DLD1 (cell line): ENCODE results near the gene KCNN1.
"Not testable (repeated sequence)": the region's sequence is repeated elsewhere in the genome, so short reads cannot be mapped to it uniquely, and the experiment has no call there.

Experiments used
- in situ Hi-C: cut with HindIII; loops from 2 replicates; pipeline ENCODE4 v1.10.0; 2017; ENCODE audit warnings: low sequenced_read_pairs

The KCNN1 gene

DNA sequence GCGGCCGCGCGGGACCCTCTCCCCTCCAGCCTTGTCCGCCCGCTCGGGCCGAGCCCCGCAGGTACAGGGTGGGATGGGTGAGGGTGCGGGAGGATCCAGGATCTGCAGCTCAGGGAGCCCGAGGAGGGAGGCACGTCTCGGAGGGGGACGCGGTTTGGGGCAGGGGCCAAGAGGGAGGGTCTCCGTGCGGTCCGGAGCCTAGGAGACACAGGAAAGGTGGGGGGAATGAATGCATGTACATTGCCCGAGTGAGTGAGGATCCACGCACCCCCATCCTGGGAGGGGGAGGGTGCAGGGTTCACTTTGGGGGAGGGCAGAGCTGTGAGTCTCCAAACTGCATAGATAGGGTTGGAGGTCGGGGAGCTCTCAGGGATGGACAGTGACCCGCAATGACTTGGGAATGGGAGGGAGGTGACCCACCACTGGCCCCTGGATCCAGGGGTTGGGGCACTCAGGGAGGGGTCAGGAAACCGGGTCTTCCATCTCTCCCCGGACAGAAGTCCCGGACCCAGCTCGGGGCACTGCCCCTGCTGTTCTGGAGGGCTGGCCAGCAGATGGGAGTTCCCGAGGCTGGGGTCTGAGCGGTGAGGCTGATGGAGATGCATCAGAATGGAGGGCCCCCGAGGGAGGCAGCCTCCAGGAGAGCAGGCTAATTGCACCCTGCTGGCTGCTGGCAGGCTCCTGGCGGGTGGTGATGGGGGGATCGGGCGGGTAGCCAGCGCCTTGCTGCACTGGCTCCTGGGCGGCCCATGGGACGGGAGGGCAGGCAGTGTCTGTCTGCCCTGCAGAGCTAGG, 547 bp downstream of the KCNN1 start:
- in situ Hi-C loops: no loop called here

DNA sequence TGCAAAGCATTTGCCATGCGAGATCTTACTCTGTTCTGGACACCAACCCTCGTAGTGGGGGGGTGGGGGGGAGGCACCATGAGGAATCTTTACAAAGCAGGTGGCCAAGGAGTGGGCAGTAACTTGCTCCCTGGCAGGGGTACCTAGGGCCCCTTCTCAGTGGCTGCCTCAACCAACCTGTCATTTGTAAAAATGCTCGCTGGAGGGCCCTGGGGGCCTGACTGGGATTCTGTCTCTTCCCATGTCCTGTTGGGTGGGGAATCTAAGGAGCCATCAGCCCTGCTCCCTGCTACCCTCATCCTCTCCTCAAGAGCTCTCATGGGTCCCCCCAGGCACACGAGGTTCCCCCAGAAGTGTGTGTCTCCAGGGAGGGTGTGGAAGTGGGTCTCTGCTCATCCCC, 1.5 kb downstream of the KCNN1 start:
- in situ Hi-C loops: no loop called here

DNA sequence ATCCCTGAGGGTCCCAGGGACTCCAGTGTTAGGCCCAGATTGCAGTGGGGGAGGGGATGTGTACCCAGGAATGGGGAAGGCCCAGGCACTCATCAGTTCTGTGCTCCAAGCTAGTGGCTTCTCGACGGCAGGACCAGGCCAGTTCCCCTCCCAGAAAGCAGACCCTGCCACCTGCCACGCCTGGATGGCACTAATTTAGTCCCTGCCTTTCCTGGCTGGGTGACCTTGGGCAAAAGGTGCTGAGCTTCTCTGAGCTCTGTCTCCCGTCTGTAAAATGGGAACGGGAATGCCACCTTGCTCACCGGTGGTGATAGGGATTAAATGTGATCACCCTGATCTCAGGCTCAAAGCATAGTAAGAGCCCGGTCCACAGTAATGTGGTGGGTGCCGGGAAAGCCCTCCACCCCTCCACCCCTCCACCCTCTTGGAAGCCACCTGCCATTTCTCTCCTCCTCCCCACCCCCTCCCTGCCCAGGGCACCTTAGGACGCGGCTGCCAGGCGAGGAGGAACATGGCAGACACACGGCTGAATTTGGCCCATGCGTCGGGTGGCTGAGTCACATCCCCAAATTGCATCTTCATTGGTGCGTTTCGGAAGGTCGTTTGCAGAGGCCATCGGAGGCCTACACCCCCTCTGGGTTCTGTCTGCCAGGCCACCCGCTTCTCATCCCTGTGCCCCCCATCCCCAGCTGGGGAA, 2.3 kb downstream of the KCNN1 start:
- in situ Hi-C loops: no loop called here

GRCh38 chr19:17972230-17972629, 5.3 kb downstream of the KCNN1 start:
- in situ Hi-C loops: no loop called here

DNA sequence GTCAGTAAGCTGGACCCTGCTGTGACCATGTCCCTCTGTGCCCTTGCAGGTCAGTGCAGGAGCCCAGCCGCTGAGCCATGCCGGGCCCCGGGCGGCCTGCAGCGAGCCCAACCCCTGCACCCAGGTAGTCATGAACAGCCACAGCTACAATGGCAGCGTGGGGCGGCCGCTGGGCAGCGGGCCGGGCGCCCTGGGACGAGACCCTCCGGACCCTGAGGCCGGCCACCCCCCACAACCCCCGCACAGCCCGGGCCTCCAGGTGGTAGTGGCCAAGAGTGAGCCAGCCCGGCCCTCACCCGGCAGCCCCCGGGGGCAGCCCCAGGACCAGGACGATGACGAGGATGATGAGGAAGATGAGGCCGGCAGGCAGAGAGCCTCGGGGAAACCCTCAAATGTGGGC, 6.9 kb downstream of the KCNN1 start:
- in situ Hi-C loops: no loop called here

- in situ Hi-C loops: no loop called here
Observed at GRCh38 chr19:17974551-17974950, 7.6 kb downstream of the KCNN1 start.

DNA sequence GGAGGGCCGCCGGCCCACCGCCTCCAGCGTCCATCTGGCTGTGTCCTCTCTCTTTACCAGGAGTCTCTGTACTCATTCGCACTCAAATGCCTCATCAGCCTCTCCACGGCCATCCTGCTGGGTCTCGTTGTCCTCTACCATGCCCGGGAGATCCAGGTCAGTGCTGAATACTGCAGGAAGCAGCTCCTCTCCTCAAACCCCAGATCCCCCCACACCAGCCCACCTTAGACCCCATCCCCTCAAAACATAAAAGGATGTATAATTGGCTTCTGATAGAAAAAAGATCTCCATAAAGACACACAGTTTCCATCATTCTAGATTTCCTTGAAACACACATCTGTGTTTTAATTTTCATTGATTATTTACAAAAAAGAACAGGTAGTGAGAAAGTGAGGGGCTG, 8.1 kb downstream of the KCNN1 start:
- in situ Hi-C loops: no loop called here

DNA sequence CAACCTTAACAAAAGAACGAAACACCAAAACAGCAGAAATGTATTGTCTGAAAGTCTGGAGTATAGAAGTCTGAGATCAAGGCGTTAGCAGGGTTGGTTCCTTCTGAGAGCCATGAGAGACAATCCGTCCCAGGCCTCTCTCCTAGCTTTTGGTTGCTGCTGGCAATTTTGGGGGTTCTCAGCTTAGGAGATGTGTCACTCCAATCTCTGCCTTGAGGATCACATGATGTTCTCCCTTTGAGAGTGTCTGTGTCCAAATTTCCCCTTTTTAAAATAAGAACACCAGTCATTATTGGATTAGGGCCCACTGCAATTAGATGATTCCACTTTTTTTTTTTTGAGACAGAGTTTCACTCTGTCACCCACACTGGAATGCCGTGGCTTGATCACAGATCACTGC, 10.1 kb downstream of the KCNN1 start:
- in situ Hi-C loops: no loop called here

DNA sequence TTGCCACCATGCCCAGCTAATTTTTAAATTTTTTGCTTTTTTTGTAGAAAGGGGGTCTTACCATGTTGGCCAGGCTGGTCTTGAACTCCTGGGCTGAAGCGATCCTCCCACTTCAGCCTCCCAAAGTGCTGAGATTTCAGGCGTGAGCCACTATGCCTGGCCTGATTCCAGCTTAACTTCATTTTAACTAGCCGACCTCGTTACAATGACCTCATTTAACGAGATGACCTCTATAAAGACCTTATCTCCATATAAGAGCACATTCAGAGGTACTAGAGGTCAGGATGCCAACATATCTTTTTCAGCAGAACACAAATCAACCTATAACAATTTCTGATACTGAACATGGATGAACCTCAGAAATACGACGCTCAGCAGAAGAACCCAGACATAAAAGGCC, 10.6 kb downstream of the KCNN1 start:
- in situ Hi-C loops: no loop called here

- in situ Hi-C loops: no loop called here
Observed at GRCh38 chr19:17981611-17982010, 14.7 kb downstream of the KCNN1 start.

GRCh38 chr19:17982430-17982829, 15.5 kb downstream of the KCNN1 start:
- in situ Hi-C loops: no loop called here

- in situ Hi-C loops: no loop called here
Observed at GRCh38 chr19:17985037-17985818, 18.3 kb downstream of the KCNN1 start.

GRCh38 chr19:17986569-17986968, 19.7 kb downstream of the KCNN1 start:
- in situ Hi-C loops: not testable (repeated sequence)

DNA sequence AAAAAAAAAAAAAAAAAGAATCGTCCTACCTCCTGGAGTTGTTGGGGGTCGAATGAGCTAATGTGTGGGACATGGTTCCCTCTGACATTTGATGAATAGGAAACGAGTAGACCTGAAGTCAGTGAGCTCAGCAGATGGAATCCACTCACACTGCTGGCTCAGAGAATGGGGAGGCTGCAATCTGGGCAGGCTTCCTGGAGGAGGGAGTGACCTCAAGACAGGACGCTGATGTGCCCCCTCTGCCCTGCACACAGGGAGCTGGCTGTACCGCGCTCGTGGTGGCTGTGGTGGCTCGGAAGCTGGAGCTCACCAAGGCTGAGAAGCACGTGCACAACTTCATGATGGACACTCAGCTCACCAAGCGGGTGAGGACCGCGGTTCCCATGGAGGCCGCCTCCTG, 21.3 kb downstream of the KCNN1 start:
- in situ Hi-C loops: no loop called here

- in situ Hi-C loops: no loop called here
Observed at GRCh38 chr19:17989425-17990094, 22.7 kb downstream of the KCNN1 start.

- in situ Hi-C loops: no loop called here
Observed at GRCh38 chr19:17993076-17993813, 26.3 kb downstream of the KCNN1 start.

DNA sequence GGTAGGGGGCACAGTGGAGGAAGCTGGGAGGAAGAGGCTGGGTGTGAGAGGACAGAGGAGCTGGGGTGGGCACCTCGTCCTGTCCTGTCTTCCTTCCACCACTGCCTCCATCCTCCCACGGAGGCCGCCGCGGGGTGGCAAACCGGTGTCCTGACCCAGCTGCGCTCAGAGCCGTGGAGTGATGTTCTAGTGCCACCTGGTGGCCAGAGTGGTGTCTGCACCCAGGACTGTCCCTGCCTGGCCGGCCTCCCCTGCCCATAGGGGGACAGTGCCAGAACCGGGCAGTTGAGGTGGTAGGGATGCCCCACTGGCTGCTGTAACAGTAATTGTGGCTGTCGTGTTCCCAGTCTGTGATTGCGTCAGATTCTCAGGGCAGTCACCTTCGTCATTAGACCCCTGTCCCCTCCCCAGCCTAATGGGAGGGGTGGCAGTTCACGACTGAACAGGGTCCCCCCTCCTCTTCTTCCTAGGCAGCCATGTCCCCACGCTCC, 30.0 kb downstream of the KCNN1 start:
- in situ Hi-C loops: no loop called here

DNA sequence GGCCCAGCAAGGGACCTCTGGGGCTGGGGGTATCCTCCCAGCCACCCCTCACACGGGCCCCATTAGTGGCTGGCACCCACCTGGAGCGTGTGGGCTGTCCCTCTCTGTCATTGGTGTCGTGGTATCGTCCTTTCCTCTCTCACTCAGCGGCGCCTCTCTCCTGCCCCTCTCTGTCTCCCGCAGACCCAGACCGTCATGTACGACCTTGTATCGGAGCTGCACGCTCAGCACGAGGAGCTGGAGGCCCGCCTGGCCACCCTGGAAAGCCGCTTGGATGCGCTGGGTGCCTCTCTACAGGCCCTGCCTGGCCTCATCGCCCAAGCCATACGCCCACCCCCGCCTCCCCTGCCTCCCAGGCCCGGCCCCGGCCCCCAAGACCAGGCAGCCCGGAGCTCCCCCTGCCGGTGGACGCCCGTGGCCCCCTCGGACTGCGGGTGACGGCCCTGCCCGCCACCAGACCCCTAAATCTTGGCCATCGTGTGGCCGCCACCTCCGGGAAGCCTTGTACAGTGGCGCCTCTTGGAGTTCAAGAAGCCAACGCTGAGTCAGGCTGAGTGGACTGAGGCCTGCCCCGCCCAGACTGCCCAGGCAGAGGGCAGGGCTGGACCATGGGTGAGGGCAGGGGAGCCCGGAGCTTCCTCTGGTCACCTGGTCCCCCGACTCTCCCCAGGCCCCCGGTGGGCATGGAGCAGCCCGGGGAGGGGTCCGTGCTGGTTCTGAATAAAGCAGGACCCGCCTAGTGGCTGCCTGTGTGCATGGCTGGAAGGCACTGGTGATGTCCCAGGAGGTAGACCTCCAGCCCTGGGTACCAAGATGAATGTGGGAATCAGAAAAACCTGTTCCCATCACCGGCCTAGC, 31.3 kb downstream of the KCNN1 start:
- in situ Hi-C loops: no loop called here

DNA sequence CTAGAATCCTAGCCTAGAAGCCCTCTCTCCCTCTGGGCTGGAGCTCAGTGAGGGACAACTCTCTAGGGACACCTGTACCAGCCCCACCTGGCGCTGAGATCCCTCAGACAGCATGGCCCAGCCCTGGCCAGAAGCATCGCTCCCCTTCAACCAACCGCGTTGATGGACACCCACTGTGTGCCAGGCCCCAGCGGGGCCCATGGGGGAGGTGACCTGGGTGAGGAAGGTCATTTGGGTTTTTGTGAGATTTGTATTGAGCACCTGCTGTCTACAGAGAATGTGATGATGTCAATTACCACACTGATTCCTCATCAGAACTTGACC, 31.9 kb downstream of the KCNN1 start:
- in situ Hi-C loops: no loop called here
